HG03575 (cell line): ENCODE results near the gene C17orf58.
"Not testable (repeated sequence)": the region's sequence is repeated elsewhere in the genome, so short reads cannot be mapped to it uniquely, and the experiment has no call there.

ENCODE experiments used
- ATAC-seq: cut with Tn5 transposase; IDR thresholded peaks from one replicate; pipeline ENCODE4 v1.9.1; 2021; ENCODE audit not compliant: unreplicated experiment, insufficient number of reproducible peaks, low FRiP score; ENCODE audit errors: extremely low read depth

C17orf58 gene

GRCh38 chr17:68011199-68011665, 15.0 kb upstream of the C17orf58 start:
- no peak for ATAC-seq

- no peak for ATAC-seq
These were observed 10.5 kb upstream of the C17orf58 start for GRCh38 chr17:68006797-68007196.

DNA sequence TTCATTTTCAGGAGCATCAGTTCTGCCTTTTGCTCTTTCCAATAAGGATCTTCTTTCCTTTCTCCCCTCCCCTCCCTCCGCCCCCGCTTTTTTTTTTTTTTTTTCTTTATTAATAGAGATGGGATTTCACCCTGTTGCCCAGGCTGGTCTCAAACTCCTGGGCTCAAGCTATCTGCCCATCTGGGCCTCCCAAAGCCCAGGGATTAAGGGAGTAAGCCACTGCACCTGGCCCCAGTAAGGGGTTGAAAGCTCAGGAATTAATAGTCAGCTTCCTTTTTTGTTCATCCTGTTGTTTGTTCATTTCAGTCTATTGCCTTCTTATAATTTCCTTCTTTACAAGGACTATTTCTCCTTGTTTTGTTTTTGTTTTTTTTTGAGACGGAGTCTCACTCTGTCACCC, 7.9 kb upstream of the C17orf58 start:
- no peak for ATAC-seq

DNA sequence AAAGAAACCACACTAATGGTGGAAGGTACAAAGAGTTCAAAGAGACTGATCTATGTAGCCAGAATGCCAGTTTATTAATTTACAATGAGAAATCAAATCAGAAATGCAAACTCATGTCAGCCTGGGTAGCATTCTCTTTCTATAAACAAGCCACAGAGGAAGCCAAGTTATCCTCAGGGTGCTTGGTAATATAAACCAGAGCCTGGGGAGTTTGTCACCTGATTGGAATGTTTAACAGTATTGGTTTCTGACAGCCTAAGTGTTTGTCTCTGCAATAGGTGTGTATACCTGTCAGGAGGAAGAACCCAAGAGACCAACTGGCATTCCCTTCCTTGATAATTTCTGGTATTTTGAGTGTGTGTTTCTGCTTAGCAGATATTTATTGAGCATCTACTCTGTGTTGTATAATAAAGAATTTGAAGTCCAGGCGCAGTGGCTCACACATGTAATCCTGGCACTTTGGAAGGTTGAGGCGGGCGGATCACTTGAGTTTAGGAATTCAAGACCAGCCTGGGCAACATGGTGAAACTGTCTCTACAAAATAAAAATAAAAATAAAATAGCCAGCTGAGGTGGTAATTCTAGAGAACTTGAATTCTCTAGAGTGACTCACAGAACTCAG, 3.1 kb upstream of the C17orf58 start:
- ATAC-seq: no peak

DNA sequence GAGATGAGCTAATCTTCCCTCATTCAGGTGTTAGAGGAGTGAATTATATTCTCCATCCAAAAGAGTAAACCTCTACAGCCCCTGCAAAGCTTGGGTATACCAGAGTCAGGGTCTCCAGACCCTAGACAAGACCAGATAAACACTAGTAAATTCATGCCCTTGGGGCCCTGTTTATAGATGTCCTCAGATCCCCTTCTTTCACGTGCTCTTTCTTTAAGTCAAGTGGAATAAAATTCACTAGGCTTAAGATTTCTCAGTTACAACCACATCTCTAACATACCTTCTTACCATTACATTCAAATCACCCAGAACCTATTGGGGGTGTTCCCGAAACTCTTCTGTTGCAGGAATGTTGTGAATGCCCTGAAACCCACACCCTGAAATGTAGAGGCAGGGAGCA, 2.2 kb upstream of the C17orf58 start:
- no peak for ATAC-seq

DNA sequence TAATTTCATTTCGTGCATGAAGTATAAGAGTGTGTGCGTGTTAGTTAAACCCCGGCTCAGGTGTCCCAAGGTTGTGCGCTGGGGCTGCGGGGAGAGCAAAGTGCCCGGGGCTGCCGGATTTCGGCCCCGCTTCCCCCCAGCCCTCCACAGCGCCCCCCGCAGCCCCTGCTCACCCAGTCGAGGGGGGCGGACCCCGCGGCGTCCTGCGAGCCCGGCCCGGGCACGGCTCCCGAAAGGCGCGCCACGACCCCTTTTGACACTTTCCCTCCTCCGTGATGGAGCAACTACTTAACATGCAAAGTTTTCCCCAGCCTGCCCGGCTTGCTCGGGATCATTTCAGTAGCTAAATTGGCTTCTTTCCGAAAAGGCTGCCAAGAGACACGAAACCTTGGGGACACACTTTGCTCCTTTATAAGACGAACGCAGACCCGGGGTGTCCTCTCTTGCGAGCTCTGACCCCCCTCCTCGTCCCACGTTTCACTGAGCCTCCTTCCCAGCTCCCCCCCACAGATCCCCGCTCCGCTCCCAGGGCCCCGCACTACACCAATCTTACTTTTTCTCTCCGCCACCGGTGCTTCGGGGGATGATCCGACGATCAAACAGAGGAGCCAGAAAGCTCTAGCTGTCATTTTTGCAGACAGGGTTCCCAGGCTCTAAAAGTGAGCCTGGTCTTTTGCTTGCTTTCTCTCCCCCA, 552 bp downstream of the C17orf58 start:
- no peak for ATAC-seq

- no peak for ATAC-seq
These were observed 1.3 kb downstream of the C17orf58 start for GRCh38 chr17:67994817-67995569.

DNA sequence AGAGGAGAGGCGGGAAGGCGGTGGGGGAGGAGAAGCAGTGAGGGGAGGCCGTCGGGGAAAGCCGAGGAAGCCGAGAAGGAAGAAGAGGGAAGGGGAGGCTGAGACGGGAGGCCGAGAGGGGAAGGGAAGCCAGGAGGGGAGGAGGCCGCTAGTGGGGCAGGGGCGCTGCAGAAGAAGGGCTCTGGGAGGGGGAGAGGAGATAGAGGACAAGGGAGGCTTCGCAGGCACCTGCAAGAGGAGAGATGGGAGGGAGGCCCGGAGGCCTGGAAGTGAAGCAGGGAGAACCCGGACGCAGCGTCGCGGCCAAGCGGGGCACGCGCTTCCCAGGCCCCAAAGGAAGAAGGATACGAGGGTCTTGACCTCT, 2.3 kb downstream of the C17orf58 start:
- no peak for ATAC-seq

DNA sequence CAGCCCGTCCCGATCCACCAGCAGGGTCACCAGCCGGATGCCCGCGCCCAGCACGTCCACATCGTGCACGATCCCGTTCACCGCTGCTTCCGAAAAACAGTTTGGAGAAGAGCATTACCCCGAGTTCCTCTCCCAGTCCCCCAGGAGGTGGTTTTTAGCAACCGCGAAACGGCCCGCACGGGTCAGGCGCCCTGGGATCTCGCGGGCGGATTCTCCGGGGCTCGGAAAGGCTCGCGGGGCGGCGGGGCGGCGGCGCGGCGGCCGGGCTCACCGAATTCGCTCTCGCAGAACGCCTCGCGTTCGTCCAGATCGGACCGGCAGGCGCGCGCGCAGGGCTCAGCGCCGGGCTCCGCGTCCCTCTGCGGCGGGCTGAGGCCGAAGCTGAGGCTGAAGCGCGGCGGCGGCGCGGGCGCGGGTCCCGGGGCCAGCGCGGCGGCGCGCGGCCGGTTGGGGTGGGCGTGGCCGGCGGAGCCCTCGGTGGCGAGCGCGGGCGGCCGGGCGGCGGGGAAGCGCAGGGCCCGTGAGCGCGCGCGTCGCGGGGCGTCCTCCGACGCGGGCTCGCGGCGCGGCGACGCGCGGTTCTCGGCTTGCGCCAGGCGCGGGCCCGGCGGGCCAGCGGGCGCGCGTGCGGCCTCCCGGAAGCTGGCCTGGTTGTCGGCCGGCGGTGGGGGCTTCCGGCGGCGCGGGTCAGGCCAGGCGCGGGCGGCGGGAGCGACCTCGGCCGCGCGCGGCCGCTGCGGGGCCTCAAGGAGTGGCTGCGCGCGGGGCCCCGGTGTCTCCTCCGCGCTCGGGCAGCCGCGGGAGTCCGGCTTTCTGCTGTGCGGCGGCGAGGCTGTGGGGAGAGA, 2.9 kb downstream of the C17orf58 start:
- ATAC-seq: no peak

DNA sequence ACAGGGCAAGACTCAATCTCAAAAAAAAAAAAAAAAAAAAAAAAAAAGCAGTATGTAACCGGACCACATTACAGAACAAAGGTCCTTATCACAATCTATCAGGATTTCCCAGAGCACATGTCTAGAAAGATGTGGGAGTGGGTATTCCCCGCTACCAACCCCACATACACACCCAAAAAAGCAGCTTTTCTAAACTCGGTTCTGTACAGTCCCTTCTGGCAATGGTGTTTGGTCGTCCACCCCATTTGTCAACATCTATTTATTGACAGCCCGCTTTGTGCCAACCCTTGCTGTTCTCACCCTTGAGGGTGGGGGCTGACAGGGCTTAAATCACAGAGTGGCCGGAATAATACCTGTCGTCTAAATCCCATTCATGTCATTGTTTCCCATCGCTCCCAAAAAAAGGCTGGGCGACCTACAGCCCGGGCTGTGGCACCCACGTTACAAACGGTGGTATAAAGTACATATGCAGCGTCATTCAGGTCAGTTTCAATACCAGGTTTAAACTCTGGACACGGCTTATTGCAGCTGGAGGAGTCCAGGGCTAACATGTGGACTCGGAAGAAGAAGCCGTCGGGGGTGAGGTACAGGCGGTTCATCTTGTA, 3.6 kb downstream of the C17orf58 start:
- ATAC-seq: no peak

DNA sequence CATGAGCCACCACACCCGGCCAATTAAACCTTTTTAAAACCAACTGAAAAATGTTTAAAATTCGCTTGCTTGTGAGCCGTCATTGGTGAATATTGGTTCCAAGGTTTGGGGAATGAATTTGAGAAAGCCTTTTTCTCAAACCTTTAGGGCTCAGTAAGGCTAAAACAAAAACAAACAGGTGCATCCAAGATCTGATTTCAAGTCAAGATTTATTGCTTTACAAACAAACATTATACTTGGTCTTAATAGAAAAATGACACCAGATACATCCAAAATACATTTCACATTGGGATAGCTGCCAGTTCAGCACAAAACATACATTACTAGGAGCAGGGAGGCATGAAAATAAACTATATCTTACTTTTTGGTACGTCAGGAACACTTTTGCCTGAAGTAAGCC, 5.4 kb downstream of the C17orf58 start:
- ATAC-seq: no peak

- no peak for ATAC-seq
These were observed 12.9 kb downstream of the C17orf58 start for GRCh38 chr17:67983383-67983688.

GRCh38 chr17:67982686-67983382, 13.4 kb downstream of the C17orf58 start:
- ATAC-seq: no peak

DNA sequence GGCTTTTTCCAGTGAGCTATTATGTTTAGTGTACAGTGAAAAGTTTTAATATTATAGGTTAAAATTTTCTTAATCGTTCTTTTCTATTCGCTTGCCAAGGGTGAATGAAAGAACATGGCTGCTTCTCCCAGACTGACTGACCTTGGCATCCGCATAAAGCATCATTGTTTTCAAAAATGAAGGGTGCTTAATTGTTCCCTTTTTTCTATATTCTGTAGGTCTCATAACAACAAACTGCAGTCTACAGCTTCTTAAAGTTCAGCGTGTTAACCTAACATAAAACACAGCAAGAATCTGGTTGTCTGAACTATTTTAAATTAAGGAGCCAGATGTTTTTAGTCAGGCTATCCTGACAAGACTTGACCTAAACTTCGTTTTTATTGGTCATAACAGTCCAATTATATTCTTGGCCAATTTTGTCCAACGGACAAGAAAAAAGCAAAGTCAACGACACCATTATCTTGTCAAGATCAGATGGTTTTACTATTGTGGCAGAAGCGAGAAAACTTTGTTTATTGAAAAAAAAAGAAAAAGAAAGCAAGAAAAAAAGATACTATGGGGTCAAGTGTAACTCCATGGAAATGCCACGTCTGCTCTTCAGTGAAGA, 14.1 kb downstream of the C17orf58 start:
- no peak for ATAC-seq

DNA sequence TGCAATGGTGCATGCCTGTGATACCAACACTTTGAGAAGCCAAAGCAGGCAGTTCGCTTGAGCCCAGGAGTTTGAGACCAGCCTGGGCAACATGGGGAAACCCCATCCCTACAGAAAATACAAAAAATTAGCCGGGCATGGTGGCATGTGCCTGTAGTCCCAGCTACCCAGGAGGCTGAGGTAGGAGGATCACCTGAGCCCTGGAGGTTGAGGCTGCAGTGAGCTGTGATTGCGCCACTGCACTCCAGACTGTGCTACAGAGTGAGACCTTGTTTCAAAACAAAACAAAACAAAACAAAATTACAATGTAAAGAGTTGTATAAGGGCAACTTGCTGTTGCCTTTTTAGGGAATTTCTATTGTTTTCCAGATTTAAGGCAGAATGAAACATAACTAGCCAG, 15.4 kb downstream of the C17orf58 start:
- not testable (repeated sequence) for ATAC-seq

- ATAC-seq: no peak
These were observed 15.8 kb downstream of the C17orf58 start for GRCh38 chr17:67980456-67980855.

- not testable (repeated sequence) for ATAC-seq
These were observed 20.0 kb downstream of the C17orf58 start for GRCh38 chr17:67976306-67976705.

GRCh38 chr17:67974598-67975066, 21.6 kb downstream of the C17orf58 start:
- no peak for ATAC-seq
